Tibial artery (tissue), 4 donors: ENCODE measurements around the gene SEMA5B.

Experiments
- DNase-seq, 2 donors: peaks; one replicate each; pipeline ENCODE4 v3.0.0-alpha.2; 2019
- H3K27ac ChIP-seq, 2 donors: fragments of 200-600 bp; sonication (generic) in 1 of 2; 1 replicate in 1 of 2; 2 replicates in 1 of 2; pipeline ENCODE4 v1.5.1; 2018 to 2019; ENCODE audit warnings: mild to moderate bottlenecking in 1 of 2
- H3K27me3 ChIP-seq, 2 donors: fragments of 200-600 bp; sonication (generic) in 1 of 2; one replicate each; pipeline versions ENCODE4 v1.5.1 to v1.6.0; 2016 to 2019
- H3K36me3 ChIP-seq, 3 donors: fragments of 200-600 bp; sonication (generic) in 2 of 3; one replicate each; pipeline ENCODE4 v1.5.1; 2016 to 2019; ENCODE audit warnings: mild to moderate bottlenecking in 2 of 3
- H3K4me1 ChIP-seq, 4 donors: fragments of 200-600 bp; sonication (generic) in 2 of 4; 1 replicate in 3 of 4; 2 replicates in 1 of 4; pipeline ENCODE4 v1.5.1; 2016 to 2019
- H3K4me3 ChIP-seq, 2 donors: fragments of 200-600 bp; sonication (generic) in 1 of 2; 1 replicate in 1 of 2; 2 replicates in 1 of 2; pipeline ENCODE4 v1.5.1; 2018 to 2019; ENCODE audit warnings: mild to moderate bottlenecking in 2 of 2
- H3K9me3 ChIP-seq, 3 donors: fragments of 200-600 bp; sonication (generic) in 1 of 3; one replicate each; pipeline ENCODE4 v1.5.1; 2016 to 2019
- CTCF ChIP-seq, 2 experiments: fragments of 200-600 bp in 1 of 2; fragments of 450-650 bp in 1 of 2; IDR thresholded peaks; one replicate each; pipeline ENCODE4 v1.5.1; 2017 to 2019; ENCODE audit warnings: antibody characterized with exemption in 2 of 2, mild to moderate bottlenecking in 1 of 2, moderate library complexity in 1 of 2
- intact Hi-C: fragments of 100-400 bp; cut with DNase I; formaldehyde crosslinking; loops from one replicate; pipeline ENCODE4 v1.15.0; 2023; ENCODE audit warnings: low total_unique reads

The SEMA5B gene

GRCh38 chr3:123063034-123063433 lies 35.5 kb upstream of the SEMA5B start:
- H3K4me3 ChIP-seq: no peak overlapping the region
- no peaks in the 10 kb centered on the region for H3K9me3 ChIP-seq
- no peaks in the 10 kb centered on the region for H3K27me3 ChIP-seq
- no peak for TF ChIP-seq CTCF (IDR thresholded peaks at IDR 0.05)
- no peak overlapping the region for H3K27ac ChIP-seq
- peaks cover 0 to 8% (median under 1%) of the 10 kb centered on the region in 4 donors for H3K4me1 ChIP-seq
- H3K36me3 ChIP-seq: no peaks in the 10 kb centered on the region
- intact Hi-C loops: no loop called here
- DNase-seq: no peak

GRCh38 chr3:123061856-123062255 lies 34.3 kb upstream of the SEMA5B start:
- Histone ChIP-seq H3K4me1 (peaks cover 0 to 3% (median 0%) of the 10 kb centered on the region in 4 donors), H3K9me3 (no peaks in the 10 kb centered on the region), H3K36me3 (no peaks in the 10 kb centered on the region), H3K27me3 (no peaks in the 10 kb centered on the region), H3K27ac (no peak overlapping the region), H3K4me3 (no peak overlapping the region)
- no peak for TF ChIP-seq CTCF (IDR thresholded peaks at IDR 0.05)
- no peak for DNase-seq
- intact Hi-C loops: no loop called here

GRCh38 chr3:123060054-123060453 lies 32.5 kb upstream of the SEMA5B start:
- intact Hi-C loops: no loop called here
- no peak for TF ChIP-seq CTCF (IDR thresholded peaks at IDR 0.05)
- Histone ChIP-seq H3K36me3 (no peaks in the 10 kb centered on the region), H3K27ac (no peak overlapping the region), H3K4me1 (peaks cover 0 to 6% (median 2%) of the 10 kb centered on the region in 4 donors), H3K4me3 (no peak overlapping the region), H3K9me3 (no peaks in the 10 kb centered on the region), H3K27me3 (no peaks in the 10 kb centered on the region)
- DNase-seq: no peak

GRCh38 chr3:123058505-123058904 lies 30.9 kb upstream of the SEMA5B start:
- TF ChIP-seq CTCF (IDR thresholded peaks at IDR 0.05): no peak
- Histone ChIP-seq H3K27ac (no peak overlapping the region), H3K9me3 (no peaks in the 10 kb centered on the region), H3K4me1 (peaks cover 0 to 21% (median 13%) of the 10 kb centered on the region in 4 donors), H3K4me3 (no peak overlapping the region), H3K36me3 (no peaks in the 10 kb centered on the region), H3K27me3 (no peaks in the 10 kb centered on the region)
- intact Hi-C loops: no loop called here
- DNase-seq: no peak

- H3K27ac ChIP-seq: peak overlapping the region; percentile 58 to 63
- H3K4me1 ChIP-seq: peaks cover 0 to 31% (median 17%) of the 10 kb centered on the region in 4 donors
- H3K36me3 ChIP-seq: no peaks in the 10 kb centered on the region
- intact Hi-C loops: no loop called here
- H3K27me3 ChIP-seq: no peaks in the 10 kb centered on the region
- no peak for DNase-seq
- no peak for TF ChIP-seq CTCF (IDR thresholded peaks at IDR 0.05)
- no peaks in the 10 kb centered on the region for H3K9me3 ChIP-seq
- H3K4me3 ChIP-seq: no peak overlapping the region
These were observed 27.8 kb upstream of the SEMA5B start for GRCh38 chr3:123055352-123055751.

- no peak for DNase-seq
- peaks cover 0 to 31% (median 17%) of the 10 kb centered on the region in 4 donors for H3K4me1 ChIP-seq
- no peaks in the 10 kb centered on the region for H3K9me3 ChIP-seq
- H3K27ac ChIP-seq: peak overlapping the region; percentile 58 to 63
- H3K27me3 ChIP-seq: no peaks in the 10 kb centered on the region
- intact Hi-C loops: no loop called here
- TF ChIP-seq CTCF (IDR thresholded peaks at IDR 0.05): no peak
- no peak overlapping the region for H3K4me3 ChIP-seq
- H3K36me3 ChIP-seq: no peaks in the 10 kb centered on the region
These were observed 27.4 kb upstream of the SEMA5B start for GRCh38 chr3:123054931-123055330.
